ENCODE results near the gene TBC1D22A.

TBC1D22A gene

DNA sequence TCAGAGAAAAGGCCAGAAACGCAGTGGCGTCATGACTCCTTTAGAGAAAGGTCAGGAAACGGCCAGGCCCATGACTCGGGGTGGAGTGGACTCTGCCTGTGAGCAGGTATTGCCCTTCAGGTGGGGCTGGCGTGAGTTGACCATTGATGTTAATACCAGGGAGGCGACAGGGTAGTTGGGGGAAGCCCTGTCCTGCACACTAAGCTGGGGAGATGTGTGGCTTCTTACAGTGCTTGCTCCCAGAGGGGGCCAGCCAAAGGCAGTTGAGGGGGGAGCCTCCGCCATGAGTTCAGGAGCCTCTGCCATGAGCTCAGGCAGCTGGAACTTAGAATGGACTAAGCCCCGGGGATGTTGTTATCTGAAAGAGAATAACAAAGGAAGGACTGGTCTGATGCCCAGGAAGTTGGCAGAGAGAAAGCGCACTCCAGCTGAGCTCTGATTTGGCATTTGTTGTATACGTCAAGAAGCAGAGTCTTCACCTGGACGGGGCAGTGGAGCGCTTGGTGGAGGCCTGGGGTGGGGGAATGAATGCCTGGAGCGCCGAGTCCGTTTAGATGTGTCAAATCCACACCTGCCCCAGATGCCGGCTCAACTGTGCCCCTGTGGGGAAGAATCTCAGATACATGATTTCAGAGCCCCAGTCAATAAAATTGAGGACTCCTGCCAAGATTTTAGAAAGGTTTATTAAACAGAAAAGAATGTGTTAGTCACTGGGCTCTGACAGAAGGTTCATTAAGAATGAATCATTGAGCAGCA is 222.5 kb downstream of the TBC1D22A start:
- Histone ChIP-seq H2AFZ (ENCODE audit: low read depth) (no peak overlapping the region), H3K4me3 (IDR thresholded peaks at IDR 0.05; ENCODE audit: insufficient read depth, low read depth, low read length) (no peak overlapping the region), H3K36me3 (ENCODE audit: insufficient read depth) (no peaks in the 10 kb centered on the region), H3K79me2 (ENCODE audit: insufficient read depth, low read depth) (no peaks in the 10 kb centered on the region), H3K4me2 (no peak overlapping the region), H3K9ac (no peak overlapping the region), H3K27ac (no peak overlapping the region), H3K4me1 (ENCODE audit: low read depth, poor library complexity, severe bottlenecking) (no peaks in the 10 kb centered on the region), H4K20me1 (ENCODE audit: insufficient read depth) (no peaks in the 10 kb centered on the region), H3K27me3 (ENCODE audit: insufficient read depth, low read depth) (no peaks in the 10 kb centered on the region)
- TF ChIP-seq, protein P1, sequence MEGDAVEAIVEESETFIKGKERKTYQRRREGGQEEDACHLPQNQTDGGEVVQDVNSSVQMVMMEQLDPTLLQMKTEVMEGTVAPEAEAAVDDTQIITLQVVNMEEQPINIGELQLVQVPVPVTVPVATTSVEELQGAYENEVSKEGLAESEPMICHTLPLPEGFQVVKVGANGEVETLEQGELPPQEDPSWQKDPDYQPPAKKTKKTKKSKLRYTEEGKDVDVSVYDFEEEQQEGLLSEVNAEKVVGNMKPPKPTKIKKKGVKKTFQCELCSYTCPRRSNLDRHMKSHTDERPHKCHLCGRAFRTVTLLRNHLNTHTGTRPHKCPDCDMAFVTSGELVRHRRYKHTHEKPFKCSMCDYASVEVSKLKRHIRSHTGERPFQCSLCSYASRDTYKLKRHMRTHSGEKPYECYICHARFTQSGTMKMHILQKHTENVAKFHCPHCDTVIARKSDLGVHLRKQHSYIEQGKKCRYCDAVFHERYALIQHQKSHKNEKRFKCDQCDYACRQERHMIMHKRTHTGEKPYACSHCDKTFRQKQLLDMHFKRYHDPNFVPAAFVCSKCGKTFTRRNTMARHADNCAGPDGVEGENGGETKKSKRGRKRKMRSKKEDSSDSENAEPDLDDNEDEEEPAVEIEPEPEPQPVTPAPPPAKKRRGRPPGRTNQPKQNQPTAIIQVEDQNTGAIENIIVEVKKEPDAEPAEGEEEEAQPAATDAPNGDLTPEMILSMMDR (conservative IDR thresholded peaks at IDR 0.05; ENCODE audit: low read depth, low read length), result no peak

DNA sequence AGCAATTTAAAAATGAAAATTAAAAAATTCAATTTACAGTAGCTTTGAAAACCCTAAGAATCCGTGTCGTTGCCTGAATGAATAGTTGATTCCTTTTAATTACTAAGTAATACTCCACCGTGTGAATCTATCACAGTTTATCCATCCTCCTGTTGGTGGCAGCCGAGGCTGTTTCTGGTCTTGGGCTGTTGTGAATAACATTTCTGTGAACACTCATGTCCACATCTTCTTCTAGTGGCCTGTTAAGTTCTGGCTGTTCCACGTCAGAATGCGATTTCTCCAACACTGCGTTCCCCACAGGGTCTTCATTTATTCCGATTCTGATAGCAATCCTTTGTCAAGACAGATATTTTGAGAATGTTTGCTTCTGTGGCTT is 223.0 kb downstream of the TBC1D22A start:
- TF ChIP-seq, protein P1 (conservative IDR thresholded peaks at IDR 0.05; ENCODE audit: low read depth, low read length), result no peak
- H2AFZ ChIP-seq (ENCODE audit: low read depth), result no peak overlapping the region
- H3K79me2 ChIP-seq (ENCODE audit: insufficient read depth, low read depth), result no peaks in the 10 kb centered on the region
- H3K4me3 ChIP-seq (IDR thresholded peaks at IDR 0.05; ENCODE audit: insufficient read depth, low read depth, low read length), result no peak overlapping the region
- H3K9ac ChIP-seq, result no peak overlapping the region
- H4K20me1 ChIP-seq (ENCODE audit: insufficient read depth), result no peaks in the 10 kb centered on the region
- H3K27ac ChIP-seq, result no peak overlapping the region
- no peak overlapping the region for H3K4me2 ChIP-seq
- H3K4me1 ChIP-seq (ENCODE audit: low read depth, poor library complexity, severe bottlenecking), result no peaks in the 10 kb centered on the region
- no peaks in the 10 kb centered on the region for H3K27me3 ChIP-seq (ENCODE audit: insufficient read depth, low read depth)
- no peaks in the 10 kb centered on the region for H3K36me3 ChIP-seq (ENCODE audit: insufficient read depth)

DNA sequence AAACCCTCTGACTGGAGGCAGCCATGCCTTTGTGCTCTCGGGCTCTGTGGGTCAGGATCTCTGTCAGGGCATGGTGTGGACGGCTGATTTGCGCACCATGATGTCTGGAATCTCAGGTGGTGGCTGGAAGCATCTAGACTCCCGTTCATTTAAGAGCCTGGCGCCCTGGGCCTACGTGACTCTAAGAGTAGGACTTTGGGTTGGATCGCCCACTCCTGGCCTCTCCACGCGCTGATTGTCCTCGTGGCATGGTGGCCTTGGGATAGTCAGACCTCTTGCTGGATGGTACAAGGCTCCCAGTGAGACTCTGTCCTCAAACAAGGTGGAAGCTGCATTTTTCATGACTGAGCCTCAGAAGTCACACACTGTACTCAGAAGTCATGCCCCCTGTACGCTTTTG is 224.3 kb downstream of the TBC1D22A start:
- Histone ChIP-seq H4K20me1 (ENCODE audit: insufficient read depth) (no peaks in the 10 kb centered on the region), H3K4me2 (no peak overlapping the region), H3K79me2 (ENCODE audit: insufficient read depth, low read depth) (no peaks in the 10 kb centered on the region), H3K4me1 (ENCODE audit: low read depth, poor library complexity, severe bottlenecking) (no peaks in the 10 kb centered on the region), H3K27ac (no peak overlapping the region), H3K27me3 (ENCODE audit: insufficient read depth, low read depth) (no peaks in the 10 kb centered on the region), H3K36me3 (ENCODE audit: insufficient read depth) (no peaks in the 10 kb centered on the region), H3K4me3 (IDR thresholded peaks at IDR 0.05; ENCODE audit: insufficient read depth, low read depth, low read length) (no peak overlapping the region), H3K9ac (no peak overlapping the region), H2AFZ (ENCODE audit: low read depth) (no peak overlapping the region)
- TF ChIP-seq, protein P1 (conservative IDR thresholded peaks at IDR 0.05; ENCODE audit: low read depth, low read length), result no peak

DNA sequence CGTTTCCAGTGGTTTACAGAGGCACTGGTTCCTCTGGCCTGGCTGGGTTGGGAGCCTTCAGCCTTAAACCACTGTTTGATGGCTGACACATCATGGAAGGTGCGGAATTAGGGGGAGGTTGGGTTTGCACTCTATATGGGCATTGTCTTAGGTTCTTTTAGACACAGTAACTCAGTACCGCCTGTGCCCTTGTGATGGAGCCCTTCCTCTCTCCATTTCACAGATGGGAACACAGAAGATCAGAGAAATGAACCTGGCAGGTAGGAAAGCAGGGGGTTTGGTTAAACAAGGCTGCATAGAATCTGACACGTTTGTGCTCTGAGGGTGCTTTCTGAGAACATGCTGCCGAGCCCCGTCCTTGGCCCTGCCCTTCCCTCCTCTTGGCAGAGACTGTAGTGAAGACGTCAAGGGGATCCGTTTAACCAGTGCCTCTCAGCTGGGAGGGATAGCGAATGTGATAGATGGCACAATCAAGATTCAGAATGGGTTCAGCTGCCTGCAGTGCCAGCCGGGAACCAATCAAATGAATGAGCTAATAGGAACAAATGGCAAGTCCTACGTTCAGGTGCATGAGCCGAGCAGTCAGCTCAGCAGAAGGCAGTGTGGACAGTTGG is 228.6 kb downstream of the TBC1D22A start:
- Histone ChIP-seq H3K27me3 (ENCODE audit: insufficient read depth, low read depth) (no peaks in the 10 kb centered on the region), H3K27ac (no peak overlapping the region), H3K79me2 (ENCODE audit: insufficient read depth, low read depth) (no peaks in the 10 kb centered on the region), H3K4me2 (no peak overlapping the region), H2AFZ (ENCODE audit: low read depth) (no peak overlapping the region), H3K36me3 (ENCODE audit: insufficient read depth) (no peaks in the 10 kb centered on the region), H4K20me1 (ENCODE audit: insufficient read depth) (no peaks in the 10 kb centered on the region), H3K9ac (no peak overlapping the region), H3K4me3 (IDR thresholded peaks at IDR 0.05; ENCODE audit: insufficient read depth, low read depth, low read length) (no peak overlapping the region), H3K4me1 (ENCODE audit: low read depth, poor library complexity, severe bottlenecking) (no peaks in the 10 kb centered on the region)
- TF ChIP-seq, protein P1 (conservative IDR thresholded peaks at IDR 0.05; ENCODE audit: low read depth, low read length), result no peak
